ENCODE measurements around the gene SPEG. TPM values are rescaled to one million over a fixed set of nuclear protein-coding genes. Genes with fewer than 3 reads are reported as not detected.
"Not testable (repeated sequence)": the region's sequence is repeated elsewhere in the genome, so short reads cannot be mapped to it uniquely, and the experiment has no call there.

Gene SPEG
- total RNA-seq, result under 0.01 TPM in 1 of 2 replicates, not detected in the other

DNA sequence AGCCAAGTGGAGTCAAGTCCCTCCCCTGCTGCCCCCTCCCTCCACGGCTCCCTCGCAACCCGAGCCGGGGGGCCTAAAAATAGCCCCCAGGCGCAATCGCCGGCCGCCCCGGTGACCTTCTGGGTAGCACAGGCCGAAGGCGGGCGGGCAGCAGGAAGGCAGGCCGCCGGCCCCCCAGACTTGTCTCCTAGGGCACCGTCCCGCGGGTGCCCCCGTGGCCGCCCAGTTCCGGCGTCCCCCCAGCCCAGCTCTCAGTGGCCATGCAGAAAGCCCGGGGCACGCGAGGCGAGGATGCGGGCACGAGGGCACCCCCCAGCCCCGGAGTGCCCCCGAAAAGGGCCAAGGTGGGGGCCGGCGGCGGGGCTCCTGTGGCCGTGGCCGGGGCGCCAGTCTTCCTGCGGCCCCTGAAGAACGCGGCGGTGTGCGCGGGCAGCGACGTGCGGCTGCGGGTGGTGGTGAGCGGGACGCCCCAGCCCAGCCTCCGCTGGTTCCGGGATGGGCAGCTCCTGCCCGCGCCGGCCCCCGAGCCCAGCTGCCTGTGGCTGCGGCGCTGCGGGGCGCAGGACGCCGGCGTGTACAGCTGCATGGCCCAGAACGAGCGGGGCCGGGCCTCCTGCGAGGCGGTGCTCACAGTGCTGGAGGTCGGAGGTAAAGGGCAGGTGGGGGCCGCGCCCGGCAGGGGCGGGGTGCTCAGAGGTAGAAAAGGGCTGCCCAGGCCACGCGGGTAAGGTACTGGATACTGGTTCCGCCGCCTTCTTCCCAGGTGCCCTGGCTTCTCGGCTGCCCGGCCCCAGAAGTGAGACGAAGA is at the start of gene SPEG:
Gene SPEG, plus strand, starts transcription at position 126 of the 808 bp plus-strand sequence. Its CDS starts 135 bp downstream, at position 261.
- no peak for DNase-seq (ENCODE audit: low read depth in 2 of 2)

DNA sequence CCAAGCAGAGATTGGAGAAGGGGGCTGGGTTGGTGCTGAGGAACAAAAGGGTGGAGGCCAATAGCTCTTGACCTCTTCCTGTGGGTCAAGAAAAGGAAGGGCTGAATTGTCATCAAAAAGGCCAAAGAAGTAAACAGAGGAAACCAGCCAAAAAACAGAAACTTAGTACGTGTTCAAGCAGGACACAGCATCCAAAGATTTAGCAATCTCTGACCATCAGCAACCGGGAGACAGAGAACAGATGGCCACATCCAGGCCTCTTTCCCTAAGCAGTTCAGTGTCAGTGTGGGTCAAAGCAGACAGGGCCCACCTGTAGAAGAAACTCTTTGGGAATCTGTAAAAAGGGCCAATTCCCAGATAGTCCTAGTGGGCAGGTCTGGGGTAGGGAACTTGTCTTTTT is 49.8 kb upstream of the SPEG start:
- no peak for DNase-seq (ENCODE audit: low read depth in 2 of 2)

DNA sequence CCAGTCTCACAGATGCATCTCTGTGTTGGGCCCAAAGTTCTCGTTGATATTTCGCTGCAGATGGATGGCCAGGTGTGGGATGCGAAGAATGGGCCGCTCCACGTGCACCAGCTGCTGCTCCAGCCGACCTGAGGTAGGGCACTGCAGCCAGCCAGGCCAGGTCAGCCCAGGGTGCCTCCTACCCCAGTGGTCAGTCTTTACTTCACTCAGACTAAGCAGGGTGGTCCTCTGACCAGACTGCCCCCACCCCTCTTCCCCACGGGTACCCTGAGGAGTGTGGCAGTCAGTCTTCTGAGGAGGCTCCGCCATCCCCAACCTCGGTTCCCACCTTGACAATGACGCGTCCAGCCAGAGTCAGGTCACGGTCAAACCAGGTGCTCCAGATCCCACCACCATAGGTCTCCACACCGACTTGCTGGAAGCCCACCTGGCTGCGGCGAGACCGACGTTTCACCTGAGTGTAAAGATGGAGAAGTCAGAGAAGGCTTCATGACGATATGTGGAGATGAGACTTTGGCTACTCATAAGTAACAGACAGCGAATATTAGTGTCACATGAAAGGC is 48.6 kb upstream of the SPEG start:
- DNase-seq (ENCODE audit: low read depth in 2 of 2), result no peak

DNA sequence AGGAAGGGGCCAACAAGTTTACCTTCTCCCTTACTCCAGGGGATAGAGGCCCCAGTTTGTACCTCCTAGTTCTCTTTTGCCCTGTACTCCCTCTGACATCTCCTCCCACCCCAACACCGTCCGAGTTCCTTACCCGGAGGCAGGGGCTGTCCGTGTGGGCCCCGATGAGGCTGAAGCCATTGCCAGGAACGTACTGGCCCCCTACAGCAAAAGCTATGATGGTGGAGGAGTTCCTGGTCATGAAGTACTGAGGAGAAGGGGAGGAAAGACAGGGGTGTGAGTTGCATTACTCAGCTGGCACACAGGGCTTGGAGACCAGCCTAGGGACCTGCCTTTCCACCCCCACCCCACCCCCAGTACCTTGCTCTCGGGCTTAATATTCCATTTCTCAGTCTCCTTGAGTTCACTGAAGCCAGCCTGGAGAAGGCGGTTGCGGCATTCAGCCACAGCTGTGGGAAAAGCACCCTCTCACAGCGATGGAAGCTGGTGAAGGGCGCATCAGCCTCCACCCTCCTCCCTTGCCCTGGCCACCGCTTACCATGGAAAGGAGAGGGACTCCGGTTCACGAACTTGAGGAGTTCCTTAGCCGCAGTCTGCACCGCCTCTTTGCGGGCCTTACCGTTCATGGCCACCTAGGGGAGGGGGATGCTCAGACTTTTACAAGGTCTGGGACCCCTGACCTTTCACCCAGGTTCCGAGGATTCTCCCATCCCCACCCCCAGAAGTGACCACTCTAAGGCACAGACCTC is 47.9 kb upstream of the SPEG start:
- DNase-seq (ENCODE audit: low read depth in 2 of 2), result no peak

DNA sequence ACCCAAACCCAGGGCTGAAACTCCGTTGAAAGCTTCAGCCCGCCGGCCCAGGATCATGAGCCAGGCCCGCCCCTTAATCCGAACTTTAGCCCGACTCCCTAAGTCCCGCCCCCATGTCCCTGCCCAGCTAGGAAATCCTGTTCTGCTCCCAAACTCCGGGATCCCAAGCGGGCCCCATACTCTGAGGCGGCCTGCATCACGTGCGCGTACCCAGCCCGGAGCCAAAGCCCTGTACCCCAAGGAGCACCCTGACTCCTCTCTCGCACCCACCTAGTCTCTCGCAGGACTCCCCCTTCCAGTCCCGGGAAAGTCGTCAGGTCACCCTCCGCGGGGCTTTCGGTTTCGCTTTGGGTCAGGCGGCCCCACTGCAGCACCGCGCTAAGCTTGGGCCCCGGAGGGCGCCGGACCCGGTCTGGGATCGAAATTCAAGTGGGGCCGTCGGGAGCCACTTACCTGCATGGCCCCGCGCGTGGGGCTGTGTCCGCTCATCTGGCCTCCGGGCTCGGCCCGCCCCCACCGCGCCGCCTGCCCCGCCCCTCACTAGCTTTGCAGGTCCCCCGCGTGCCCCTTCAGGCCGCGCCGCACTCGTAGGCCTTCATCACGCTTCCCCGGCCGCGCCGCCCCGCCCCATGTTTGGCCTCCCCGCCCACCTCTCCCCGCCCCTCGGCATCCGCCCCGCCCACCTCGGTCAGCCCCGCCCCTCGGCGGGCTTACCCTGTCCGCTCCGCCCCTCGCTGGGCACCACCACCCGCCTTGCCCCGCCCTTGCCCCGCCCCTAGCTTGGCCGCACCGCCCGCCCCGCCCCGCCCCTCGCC is 47.1 kb upstream of the SPEG start, which contains the start of gene DNPEP:
Gene DNPEP, minus strand, starts transcription at position 607 of the 815 bp plus-strand sequence. Its CDS starts 118 bp downstream, at position 489.
- peak; percentile 78 to 95 for DNase-seq (ENCODE audit: low read depth in 2 of 2)

DNA sequence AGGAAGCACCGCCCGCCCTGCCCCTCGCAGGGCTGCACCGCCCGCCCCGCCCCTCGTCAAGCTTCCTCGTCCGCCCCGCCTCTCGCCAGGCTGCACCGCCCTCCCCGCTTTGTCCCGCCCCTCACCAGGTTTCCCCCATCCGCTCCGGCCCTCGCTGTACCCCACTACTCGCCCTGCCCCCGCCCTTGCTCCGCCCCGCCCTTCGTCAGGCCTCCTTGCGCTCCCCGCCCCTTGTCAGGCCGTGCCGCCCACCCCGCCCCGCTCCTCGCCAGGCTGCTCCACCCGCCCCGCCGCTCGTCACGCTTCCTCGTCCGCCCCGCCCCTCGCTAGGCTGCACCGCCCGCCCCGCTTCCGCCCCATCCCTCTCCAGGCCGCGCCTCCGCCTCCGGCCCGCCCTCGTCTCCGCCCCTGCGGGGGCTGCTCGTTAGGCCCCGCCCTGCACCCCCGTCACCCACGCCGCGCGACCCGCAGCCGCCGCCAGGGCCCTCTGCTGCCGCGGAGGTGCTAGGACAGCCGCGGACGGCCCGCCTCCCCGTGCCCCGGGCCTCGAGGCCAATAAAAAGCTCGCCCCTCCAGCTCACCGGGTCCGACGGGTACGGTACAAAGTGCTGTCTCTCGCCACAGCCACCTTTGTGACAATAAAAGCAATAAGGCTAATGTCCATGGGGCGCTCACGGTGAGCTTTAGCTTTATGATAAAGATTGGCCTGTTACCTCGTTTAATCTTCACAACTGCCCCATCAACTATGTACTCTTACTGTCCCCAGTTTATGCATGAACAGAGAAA is 46.3 kb upstream of the SPEG start:
- peak; percentile 88 to 97 for DNase-seq (ENCODE audit: low read depth in 2 of 2)

DNA sequence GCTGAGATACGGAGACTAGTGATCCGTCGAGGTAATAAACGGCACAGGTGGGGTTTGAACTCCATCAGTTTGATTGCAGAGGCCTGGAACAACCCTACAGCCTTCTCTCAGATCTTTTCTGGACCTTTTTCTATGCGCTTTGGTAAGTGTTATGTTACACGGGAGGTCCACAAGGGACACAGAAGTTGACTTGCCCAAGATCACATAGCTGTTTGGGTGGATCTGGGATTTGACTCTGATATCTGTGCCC is 45.8 kb upstream of the SPEG start:
- no peak for DNase-seq (ENCODE audit: low read depth in 2 of 2)

DNA sequence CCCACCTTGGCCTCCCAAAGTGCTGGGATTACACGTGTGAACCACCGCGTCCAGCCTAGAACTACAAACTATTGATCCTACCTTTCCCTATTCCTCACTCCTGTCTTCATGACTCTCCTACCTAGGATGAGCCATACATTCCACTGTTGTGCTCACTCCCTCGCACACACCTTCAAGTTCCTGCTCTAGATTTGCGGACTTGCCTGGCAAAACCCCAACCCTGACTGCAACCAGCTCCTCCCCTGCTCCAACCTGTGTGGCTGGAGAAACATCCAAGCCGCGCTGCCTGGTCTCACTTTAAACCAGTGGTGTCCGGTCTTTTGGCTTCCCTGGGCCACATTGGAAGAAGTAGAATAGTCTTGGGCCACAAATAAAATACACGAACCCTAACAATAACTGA is 41.9 kb upstream of the SPEG start:
- no peak for DNase-seq (ENCODE audit: low read depth in 2 of 2)

DNA sequence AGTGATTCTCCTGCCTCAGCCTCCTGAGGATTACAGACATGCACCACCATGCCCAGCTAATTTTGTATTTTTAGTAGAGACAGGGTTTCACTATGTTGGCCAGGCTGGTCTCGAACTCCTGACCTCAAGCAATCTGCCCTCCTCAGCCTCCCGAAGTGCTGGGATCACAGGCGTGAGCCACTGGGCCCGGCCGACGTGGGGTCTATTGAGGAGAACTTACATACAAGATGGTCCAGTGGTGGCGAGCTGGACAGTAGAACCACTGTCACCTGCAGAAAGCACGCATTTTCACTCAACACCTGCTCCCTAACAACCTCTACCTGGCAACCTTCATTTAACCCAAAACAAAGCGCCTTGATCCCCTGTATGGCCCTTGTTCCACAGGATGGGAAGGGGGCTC is 39.6 kb upstream of the SPEG start:
- DNase-seq (ENCODE audit: low read depth in 2 of 2), result not testable (repeated sequence)

DNA sequence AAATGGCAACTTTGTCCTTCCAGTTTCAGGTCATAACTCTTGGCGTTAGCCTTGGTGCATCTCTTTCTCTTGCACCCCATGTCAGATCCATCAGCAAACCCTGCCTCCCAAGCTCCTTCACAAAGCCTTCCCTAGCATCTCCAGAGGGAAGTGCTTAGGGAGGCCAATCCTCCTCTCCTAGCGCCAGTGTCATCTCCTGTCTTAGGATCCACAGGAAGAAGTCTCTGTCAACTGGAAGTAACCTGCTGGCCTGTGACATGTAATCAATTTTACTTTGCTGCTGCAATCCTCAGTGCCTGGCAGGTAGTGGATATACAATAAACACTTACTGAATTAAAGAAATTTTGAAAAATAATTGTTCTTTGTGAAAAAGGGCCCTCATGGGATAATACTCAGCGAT is 39.0 kb upstream of the SPEG start:
- no peak for DNase-seq (ENCODE audit: low read depth in 2 of 2)

DNA sequence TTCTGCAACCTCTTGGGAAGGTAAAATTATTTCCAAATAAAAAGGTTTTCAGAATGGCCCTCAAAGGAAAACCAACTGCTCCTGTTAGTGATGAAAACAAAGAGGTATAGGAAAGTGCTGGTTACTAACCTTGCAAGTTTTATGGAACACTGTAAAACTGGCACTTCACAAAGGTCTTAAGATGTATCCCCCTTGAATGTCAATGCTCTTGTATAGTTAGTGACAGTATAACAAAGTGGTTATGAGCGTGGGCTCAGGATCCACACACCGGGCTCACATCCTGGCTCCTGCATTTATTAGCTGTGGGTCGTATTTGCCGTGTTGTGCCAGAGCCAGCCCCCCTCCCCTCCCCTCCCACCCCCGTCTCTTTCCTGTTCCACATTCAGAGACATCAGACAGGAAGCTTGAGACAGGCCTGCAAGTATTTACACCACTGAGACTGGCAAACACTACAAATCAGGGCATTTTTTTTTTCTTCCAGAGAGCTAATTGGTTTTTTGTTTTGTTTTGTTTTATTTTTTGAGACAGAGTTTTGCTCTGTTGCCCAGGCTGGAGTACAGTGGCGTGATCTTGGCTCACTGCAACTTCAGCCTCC is 37.7 kb upstream of the SPEG start:
- DNase-seq (ENCODE audit: low read depth in 2 of 2), result no peak

DNA sequence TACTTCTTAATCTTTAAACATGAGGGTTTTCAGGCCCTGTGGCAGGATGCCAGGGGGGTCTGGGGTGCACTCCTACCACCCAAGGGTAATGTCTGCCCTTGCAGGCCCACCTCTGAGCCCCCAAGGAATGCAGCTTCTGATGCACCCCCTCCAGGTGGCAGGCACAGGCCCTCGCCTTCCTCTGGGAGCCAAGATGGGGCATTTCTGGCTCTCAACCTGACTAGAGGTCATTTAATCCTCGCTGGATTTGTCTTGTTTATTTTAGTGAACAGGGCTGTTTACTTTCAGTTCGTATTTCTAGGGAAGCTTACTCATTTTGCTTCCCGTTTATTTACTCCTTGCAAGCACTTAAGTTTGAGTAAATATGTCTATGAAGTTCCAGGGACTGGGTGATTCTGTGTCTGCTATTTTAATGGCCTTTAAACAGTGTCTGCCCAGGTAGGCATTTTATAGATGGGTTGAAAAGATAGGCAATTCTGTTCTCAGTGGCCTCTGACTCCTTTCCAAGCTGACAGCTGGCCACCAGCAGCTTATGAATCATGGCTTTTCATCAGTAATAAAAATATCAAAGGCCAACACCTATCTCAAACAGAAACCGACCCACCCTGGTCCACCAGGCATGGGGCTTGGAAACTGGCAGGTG is 35.8 kb upstream of the SPEG start:
- no peak for DNase-seq (ENCODE audit: low read depth in 2 of 2)

DNA sequence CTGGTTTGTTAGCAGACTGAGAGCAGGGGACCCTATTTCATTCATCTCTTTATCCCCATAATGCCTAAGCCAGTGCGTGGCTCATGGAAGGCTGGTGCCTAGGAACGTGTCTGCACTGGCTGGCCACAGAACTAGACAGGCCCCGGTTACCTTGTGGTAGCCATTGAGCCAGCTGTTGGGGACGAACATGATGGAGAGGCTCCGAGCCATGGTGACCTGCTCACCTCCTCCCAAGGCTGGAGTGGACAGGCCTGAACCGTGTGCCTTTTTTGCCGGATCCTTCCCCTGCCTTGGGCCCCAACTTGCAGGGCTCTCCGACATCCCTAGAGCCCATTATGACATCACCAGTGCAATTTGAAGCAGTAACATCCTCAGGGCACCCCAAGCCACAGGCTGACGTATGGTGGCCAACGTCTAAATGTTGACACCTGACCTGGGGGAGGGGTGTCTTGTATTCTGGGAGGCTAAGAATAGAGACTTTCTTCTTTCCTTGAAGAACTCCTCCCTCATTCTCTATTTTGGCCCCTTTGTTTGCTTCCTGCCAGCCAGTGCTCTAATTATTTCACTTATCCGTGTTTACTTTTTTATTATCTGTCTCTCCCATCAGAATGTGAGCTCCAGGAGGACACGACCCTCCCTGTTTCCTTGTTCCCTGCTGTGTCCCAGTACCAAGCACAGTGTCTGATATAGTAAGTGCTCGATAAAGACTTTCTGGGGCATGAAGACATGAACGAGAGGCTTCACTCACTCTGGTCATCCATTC is 34.7 kb upstream of the SPEG start:
- no peak for DNase-seq (ENCODE audit: low read depth in 2 of 2)

DNA sequence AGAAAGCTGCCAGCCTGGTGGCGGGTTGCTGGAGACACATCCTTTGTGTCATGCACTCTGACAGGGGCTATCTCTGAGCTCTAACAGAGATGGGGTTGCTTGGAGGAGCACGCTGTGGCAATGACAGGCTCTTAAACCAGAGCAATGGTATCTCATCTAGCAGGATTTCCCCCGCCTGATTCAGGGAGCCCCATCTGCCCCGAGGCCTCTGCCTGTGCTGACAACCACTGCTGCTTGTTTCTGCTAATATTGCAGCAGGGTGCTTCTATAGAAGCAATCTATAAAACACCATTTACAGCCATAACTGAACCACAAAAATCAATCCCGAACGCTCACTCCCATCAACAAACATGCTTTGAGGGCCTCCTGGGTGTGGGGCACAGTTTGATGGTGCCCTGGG is 34.1 kb upstream of the SPEG start:
- DNase-seq (ENCODE audit: low read depth in 2 of 2), result no peak

DNA sequence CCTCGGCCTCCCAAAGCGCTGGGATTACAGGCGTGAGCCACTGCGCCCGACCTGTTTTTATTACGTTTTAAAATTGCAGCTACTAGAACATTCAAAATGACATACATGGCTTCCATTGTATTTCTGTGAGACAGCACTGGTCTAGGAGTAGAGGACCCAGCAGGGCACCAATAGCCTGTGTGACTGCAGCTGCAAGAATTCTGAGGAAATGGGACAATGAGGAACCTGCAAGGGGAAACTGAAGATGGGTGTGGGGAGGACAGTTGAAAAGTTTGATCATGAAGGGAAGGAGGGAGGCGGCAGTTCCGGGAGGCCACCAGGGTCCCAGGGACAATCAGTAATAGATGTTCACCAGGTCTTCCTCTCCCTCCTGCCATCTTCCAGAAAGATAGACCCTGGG is 33.0 kb upstream of the SPEG start:
- no peak for DNase-seq (ENCODE audit: low read depth in 2 of 2)

DNA sequence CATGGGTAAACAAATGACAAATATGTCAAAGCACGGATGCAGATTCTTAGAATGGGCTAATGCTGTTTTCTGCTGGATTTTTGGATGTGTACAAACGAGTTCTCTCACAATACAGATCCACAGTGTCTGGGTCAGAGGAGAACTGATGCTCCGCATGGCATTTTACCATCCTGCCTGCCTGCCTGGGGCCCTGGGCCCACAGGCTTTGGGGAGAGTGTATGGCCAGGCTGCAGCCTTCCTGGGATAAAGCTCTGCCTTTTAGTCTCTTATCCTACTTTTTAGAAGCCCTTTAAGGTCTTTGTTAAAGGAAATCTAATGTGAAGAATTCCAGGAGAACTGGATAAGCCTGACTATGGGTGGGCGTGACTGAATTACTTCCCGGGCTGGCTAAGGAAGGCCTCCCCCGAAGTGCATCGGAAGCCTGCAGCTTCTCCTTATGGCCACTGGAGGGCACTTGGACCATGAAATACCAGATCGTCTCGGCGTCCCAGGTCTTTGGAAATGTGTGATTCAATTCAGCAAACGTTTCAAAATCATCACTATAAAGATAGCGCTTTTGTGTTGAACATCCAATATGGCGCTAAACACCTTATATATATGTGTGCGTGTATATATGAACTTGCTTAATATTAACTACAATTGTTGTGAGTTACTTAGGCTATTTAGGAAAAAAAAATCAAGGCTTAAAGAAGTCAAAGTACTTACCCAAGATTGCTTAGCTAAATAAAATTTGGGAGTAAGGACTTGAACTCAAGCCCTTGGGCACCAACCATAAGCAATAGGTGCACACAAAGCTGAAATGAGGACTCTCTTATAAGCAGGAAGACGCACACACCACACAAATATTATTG is 31.8 kb upstream of the SPEG start:
- peak; percentile 48 to 77 for DNase-seq (ENCODE audit: low read depth in 2 of 2)

DNA sequence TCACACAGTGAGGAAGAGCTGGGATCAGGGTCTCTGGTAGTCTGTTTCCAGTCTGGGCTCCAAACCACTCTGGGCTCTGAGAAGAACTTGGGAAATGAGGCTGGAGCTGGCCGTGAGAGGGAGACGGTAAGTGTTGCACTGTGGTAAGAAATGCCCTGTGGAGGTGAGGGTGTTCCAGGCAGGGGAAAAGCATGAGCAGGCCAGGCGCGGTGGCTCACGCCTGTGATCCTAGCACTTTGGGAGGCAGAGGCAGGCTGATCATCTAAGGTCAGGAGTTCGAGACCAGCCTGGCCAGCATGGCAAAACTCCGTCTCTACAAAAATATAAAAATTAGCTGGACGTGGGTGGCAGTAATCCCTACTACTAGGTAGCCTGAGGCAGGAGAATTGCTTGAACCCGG is 30.8 kb upstream of the SPEG start:
- no peak for DNase-seq (ENCODE audit: low read depth in 2 of 2)

DNA sequence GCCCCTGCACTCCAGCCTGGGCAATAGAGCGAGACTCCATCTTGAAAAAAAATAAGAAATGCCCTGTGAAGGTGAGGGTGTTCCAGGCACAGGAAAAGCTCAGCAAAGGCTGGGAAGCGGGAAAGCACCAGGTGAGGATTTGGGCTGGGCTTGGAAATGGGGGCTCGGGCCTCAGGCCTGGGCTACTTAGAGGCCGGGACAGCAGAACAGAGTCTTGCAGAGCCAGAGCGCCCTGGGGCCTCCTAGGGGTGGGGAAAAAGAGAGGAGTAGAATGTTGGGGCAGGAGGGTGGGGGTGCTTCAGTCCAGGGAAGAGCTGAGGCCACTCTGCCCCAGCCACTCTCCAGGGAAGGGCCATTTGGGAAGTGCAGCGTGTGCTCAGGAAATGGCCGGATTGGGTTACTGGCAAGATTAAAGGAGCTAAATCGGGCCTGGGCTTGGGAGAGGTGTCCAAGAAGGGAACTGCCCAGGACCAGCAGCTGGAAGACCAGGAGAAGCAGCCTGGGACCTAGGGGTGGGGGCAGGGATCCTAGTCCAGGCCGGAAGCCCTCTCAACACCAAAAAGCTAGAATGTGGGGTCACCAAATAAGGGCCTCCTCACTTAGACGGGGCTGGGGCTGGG is 30.2 kb upstream of the SPEG start:
- DNase-seq (ENCODE audit: low read depth in 2 of 2), result no peak

Data from dermis microvascular lymphatic vessel endothelial cell (primary cell).